Daoy (cell line): ENCODE results near the gene TMEM61. TPM values are rescaled to one million over a fixed set of nuclear protein-coding genes. Genes with fewer than 3 reads are reported as not detected.
"Not testable (repeated sequence)": the region's sequence is repeated elsewhere in the genome, so short reads cannot be mapped to it uniquely, and the experiment has no call there.

Experiments
- DNase-seq: peaks from one replicate; pipeline ENCODE4 v3.0.0-alpha.2; 2015; ENCODE audit warnings: low read depth
- total RNA-seq: library from RNA; depleted of rRNA; stranded (reverse); fragments of >200 nt; shearing (Covaris generic); gene quantifications from 2 replicates; pipeline ENCODE4 v1.2.3, GENCODE V29; 2014

The TMEM61 gene
- total RNA-seq, 1 experiment from 2014 or later, result not detected

DNA sequence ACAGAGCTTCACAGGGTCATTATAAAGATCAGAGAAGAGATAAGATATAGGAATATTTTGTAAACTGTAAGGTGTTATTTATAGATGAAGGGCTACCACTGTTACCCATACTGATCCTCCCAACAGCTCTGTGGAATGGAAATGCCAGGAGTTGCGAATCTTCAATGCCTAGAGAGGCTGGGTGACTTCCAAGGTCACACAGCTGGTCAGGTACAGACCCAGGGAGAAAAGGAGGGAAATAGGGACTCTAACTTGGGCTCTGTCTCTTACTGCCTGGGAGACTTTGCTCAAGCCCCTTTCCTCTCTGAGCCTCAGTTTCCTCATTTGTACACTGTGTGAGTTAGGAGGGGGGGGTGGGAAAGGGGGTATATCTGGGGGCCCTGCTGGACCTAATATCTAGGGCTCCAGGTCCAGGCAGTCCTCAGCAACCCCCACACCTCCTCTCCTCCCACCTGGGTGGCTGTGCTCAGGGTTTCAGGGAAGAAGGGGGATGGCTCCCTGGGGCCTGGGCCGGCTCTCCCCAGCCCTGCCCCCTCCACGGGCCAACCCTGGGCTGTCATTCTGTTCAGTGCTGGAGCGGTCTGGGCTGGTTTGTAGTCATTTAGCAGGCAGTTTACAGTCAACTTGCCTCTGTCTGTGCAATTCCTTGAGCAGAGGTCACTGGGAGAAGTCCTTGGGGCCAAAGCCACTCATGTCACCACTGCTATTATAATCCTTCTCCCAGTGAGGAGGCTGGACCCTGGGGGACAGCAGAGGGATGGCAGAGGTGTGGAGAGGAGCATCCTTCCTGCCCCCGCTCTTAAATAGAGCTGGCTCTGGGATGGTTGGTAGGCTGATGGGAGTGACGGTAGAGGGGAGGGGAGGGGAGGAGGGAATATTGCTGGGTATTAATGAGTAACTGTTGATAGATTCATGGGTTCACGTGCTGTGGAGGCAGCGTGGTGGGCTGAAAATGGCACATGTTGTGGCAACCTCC is 20.0 kb downstream of the TMEM61 start:
- no peak for DNase-seq

DNA sequence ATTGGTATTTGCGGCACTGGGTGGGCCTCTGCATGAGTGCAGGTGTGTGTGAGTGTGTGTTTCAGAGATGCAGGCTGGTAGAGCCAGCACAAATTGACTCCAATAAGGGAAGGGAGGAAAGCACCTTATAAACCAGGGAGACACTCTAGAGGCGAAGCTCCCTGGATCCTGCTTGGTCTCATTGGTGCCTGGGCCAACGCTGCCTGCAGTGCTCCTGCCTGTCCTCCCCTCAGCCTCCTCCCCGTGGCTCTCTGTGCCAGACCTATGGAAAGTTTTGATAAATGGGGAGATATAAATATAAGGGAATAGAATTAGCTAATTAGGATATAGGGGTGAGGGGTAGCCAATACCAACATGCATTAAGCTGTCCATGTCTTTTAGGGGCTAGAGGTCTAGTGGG is 20.9 kb downstream of the TMEM61 start:
- DNase-seq, result no peak

DNA sequence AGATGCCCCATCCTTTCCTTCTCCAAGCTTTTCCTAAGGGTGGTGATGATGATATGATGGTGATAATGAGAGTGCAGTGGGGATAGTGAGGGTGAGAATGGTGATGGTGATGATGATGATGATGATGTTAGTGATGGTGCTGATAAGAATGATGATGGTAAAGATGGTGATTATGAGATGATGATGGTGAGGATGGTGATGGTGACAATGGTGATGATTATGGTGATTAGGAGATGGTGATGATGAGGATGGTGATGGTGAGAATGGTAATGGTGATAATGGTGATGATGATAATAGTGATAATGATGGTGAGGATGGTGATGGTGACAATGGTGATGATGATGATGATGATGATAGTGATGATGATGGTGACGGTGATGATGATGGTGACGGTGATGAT is 22.3 kb downstream of the TMEM61 start:
- no peak for DNase-seq

DNA sequence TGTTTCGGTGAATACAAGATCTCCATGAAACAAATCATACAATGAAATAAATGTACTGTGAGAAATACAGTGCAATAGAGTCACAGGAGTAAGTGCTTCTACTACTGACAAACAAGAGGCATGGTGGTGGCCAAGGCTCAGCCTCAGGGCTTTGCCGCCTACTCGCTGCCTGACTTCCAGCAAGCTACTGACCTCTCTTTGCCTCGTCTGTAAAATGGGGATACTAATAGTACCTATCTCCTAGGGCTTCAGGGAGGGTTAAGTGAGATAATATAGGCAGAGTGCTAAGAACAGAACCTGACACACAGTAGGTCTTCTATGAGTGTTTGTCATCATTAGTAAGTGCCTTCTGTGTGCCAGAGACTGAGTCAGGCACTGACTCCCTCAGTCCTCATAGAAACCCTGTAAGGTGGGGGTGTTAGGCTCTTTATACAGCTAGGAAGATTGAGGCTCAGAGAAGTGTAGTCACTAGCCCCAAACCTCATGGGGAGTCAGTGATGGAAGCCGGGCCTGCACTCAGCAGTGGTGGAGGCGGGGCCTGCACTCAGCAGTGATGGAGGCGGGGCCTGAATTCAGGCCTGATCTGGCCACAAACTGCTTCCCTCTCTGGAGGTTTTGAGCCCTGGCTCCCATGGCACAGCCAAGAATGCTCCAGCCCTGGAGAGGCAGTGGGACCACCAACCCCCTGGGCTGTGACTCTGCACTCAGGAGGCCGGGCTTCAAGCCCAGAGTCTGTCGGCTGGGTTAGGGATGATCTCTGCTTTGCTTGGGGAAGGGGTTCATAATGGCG is 25.1 kb downstream of the TMEM61 start:
- DNase-seq, result no peak

DNA sequence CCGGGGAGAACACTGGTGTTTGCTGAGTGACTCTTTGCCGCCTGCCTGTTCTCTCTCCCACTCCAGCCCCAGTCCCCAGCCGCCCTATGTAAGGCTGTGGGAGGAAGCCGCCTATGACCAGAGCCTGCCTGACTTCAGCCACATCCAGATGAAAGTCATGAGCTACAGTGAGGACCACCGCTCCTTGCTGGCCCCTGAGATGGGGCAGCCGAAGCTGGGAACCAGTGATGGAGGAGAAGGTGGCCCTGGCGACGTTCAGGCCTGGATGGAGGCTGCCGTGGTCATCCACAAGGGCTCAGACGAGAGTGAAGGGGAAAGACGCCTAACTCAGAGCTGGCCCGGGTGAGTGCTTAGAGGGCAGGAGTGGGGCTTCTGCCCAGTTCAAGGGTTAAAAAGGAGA is 26.5 kb downstream of the TMEM61 start:
- no peak for DNase-seq

DNA sequence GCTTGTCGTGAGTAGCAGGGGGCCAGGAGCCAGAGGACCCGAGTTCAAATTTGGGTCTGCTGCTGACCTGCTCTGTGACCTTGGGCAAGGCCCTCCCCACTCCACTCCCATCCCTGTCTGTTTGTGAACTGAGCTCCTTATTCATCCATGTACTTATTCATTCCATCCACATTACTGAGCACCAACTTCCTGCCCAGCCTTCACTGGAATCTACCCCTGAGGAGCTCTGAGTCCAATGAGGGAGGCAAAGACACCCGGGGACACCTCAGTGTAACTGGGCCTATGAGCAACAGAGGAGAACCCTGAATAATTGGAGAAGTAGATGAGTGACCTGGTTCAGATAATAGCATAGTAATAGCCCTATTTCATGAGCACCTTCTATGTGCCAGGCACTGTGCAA is 27.2 kb downstream of the TMEM61 start:
- DNase-seq, result peak; percentile 42

DNA sequence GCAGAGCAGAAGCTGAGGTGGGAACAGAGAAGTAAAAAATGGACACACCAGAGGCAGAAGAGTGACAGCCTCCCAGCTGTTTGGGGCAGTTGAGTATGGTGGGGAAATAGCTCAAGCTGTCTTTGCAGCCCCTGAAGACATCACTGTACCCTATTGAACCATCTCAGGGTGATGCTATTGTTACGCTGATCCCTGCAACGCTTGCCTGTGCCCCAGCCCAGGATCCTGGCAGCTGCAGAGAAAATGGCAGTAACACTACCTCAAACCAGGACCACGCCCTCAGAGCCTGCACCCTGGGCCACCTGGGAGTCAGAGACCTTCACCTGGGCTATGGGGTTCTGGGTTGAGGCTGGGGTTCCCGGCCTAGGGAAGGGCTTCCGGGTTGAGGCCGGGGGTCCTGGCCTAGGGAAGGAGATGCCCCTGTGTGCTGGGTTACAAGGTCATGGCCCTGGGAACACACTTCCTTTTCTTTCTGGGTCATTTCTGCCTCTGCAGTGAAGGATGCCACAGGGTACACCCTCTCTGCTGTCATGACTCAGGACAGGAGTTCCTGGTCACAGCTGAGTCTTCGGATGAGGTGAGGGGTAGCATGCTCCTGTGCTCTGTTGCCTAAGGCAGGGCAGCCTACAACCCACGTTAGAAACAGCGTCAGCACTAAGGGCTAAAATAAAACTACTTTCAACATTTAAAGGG is 29.9 kb downstream of the TMEM61 start:
- no peak for DNase-seq

DNA sequence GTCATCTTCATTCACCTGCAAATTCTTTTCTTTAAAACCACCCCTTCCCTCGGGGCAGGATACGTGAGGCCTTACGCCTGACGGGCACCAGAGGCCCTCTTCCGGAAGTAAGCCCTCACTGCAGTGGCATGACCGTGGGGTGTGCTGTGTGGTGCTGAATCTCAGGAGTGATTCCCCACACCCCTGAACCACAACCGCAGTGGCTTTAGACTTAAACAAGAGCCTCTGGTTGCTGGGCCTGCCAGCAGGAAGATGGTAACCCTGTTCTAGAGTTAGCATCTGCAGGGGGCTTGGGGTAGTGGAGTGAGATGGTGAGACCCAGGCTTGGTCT is 30.4 kb downstream of the TMEM61 start:
- no peak for DNase-seq

DNA sequence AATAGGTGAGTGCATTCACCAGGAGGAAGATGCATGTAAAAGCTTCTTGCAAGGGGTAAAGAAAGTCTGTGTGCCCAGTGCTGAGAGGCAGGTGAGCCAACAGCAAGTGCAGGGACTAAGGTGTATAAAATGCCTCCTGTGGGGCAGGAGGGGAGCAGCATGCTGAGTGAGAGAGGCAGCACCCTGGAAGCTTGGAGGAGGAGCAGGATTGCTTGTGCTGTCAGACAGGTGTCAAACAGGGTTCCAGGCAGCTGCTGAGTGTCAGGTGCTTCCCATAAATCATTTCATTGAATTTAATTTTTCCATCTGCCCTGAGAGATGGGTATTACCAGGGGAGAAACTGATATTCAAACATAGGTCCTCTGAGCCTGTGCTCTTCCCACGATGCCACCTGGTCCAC is 32.2 kb downstream of the TMEM61 start:
- DNase-seq, result no peak

DNA sequence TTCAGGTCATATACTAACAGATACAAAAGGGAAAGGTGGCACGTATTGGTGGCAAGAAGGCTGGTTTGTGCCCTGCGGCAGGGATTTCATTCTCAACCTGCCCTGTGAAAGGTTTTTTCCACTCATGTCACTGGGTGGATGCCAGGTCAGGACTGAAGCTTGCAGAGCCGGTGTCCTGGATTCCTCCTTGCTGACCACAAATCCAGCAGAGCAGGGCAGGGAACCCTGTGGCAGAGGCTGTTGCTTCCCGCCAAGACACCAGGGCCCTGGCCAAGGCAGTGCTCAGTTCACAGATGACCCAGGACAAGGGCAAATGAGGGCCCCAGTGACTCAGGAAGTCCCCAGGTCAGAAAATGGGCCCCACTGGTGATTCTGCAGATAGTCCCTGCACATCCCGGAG is 34.7 kb downstream of the TMEM61 start:
- no peak for DNase-seq

DNA sequence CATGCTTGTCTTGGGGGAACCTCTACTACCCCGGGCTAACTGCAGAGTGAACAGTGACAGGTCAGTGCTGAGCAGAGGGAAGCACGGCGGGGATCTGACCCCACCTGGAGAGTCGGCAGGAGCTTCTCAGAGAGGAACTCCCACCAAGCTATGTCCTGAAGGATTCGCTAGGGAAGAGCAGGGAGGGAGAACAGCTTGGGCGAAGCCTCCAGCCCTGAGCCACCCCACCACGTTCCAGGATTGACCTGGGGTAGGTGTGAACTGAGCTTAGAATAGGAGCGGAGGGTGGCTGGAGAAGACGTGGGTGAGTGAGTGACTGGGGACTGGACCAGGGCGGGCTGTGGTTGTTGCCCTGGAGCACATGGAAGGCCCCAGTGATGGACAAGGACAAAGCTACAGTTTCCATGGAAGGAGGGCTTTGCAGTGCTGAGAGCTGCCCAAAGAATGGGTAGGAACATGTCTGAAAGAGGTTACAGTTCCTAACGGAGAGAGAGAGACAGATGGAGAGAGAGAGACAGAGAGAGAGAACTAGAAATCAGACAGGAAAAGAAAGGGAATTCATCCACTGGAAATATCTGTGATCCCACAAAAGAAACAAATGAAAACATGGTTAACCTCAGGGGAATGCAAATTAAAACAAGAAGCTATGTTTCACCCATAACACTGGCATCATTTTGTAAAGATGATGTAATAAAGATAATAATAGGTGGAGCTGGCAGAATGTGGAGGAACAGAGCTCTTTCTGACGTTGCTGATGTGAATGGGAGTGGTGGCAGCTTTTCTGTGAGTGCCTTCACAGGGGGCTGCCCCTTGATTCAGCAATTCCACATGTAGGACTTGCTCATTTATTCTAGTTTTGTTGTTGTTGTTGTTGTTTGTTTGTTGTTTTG is 35.5 kb downstream of the TMEM61 start:
- no peak for DNase-seq

DNA sequence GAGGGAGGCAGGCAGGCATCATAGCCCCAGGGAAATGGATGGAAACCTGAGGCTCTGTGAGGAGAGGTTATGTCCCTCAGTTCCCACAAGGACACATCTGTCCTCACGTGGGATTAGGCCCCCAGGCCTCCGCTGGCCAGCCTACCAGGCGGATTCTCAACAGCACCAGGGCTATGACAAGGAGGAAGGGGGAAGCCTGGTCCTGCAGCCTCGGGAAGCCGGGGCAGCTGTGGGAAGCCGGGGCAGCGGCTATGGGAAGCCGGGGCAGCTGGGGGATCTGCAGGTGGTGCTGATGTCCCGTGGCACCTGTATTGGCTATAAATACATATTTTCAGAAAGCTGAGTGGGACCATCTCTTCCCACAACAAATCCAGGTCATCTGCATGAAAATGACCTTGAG is 38.0 kb downstream of the TMEM61 start:
- no peak for DNase-seq

DNA sequence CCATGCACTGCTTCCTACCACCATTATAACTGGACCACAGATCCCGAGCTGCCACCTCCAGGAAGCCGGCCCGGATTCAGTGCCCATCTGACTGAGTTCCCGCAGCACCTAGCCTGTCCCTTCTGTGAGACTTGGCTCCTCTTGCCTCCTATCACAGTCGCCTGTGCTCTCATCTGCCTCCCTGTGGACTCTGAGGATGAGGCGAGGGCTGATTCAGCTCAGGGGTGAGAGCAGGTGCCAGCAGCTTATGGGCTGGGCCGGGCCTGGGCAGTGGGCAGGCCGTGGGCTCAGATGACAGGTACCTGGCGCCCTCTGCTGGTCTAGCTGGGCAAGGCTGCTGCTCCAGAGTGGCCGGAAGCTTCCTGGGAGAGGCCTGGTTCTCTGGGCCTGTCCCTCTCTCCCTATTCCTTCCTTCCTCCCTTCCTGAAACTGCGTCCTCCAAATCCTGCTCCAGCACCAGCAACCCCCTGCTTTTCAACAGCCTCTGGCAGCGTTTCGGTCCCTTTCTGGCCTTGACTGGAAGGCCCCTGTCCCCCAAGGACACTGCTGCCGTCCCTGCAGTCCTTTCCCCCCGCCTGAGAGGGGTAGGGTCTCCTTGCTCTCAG is 41.6 kb downstream of the TMEM61 start:
- DNase-seq, result peak; percentile 95

DNA sequence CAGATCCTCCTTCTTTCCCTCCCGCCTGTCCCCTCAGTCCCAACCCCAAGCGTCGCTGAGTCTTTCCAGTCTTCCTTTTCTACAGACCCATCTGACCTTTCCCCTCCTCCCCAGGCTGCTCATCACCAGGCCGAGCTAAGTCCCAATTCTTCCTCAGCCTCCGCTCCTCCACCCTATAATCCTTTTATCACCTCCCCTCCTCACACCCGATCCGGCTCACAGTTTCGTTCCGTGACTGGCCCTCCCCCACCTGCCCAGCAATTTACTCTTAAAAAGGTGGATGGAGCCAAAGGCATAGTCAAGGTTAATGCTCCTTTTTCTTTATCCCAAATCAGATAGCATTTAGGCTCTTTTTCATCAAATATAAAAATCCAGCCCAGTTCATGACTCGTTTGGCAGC is 43.7 kb downstream of the TMEM61 start:
- DNase-seq, result not testable (repeated sequence)

DNA sequence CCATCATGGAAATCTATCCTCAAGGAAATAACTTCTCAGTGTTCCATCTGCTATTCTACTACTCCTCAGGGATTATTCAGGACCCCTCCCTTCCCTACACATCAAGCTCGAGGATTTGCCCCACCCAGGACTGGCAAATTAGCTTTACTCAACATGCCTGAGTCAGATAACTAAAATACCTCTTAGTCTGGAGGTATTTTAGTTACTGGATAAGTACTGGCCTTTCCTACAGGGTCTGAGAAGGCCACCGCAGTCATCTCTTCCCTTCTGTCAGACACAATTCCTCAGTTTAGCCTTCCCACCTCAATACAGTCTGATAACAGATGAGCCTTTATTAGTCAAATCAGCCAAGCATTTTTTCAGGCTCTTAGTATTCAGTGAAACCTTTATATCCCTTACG is 46.3 kb downstream of the TMEM61 start:
- not testable (repeated sequence) for DNase-seq

DNA sequence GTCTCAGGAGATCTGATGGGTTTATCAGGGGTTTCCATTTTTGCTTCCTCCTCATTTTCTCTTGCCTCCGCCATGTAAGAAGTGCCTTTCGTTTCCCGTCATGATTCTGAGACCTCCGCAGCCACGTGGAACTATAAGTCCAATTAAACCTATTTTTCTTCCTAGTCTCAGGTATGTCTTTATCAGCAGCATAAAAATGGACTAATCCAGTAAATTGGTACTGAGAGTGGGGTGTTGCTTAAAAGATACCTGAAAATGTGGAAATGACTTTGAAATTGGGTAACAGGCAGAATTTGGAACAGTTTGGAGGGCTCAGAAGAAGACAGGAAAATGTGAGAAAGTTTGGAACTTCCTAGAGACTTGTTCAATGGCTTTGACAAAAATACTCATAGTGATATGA is 50.7 kb downstream of the TMEM61 start:
- DNase-seq, result not testable (repeated sequence)

DNA sequence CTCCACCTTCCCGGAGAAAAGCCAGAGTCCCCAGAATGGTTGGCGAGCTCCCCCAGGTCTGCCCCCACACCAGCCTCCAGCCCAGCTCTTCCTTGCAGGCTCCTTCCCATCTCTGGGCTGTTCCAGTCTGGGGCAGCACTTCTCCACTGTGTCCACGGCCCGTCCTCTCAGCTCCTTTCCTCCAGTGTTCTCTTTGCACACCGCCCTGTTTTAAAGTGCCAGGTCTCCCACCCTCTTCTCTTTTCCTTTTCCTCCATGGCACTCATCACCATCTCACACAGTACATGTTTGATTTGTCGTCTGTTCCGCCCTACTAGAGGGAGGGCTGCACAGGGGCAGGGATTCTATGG is 52.8 kb downstream of the TMEM61 start:
- DNase-seq, result no peak

DNA sequence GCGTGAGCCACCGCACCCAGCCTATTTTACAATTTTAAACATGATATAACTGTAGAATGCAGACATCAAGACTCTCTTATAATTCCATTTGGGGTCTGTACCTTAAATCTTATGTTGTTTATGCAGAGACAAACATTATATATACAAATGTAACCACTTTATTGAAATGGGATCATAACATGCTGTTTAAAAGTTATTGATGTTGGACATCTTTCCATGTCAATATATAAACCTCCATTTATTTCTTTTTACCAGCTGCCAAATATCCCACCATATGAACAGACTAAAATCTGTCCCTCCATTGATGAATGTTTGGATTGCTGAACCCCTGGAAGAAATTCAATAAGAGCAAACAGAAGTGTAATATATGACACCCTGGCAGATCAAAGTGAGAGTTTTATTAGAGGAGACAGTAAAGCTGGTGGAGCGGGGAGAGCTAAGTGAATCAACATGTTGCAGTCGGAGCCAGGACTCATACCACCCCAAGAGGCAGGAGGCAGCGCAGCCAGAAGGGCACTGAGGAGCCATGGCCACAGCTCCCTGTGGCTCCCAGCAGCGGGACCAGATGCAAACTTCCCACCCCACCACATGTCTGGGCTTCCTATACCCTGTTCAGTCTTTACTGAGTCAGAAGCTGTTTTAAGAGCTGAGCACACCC is 54.2 kb downstream of the TMEM61 start:
- no peak for DNase-seq

DNA sequence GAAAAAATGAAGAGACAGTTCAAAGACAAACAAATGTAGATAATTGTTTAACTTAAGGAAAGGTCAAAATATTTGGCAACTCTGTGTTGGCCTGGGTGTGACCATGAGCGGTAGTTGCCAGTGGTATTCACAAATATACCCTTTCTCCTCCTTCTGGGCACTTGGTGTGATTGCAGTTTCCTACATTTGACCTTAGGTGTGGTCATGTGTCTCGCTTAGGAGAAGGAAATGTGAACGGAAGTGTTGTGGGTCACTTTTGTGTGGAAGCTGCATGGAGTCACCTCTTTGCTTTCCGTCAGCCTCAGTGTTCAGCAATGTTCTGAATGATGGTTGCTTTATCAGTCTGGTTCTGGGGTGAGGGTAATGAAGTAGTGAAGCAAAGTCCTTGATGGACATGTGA is 55.5 kb downstream of the TMEM61 start:
- DNase-seq, result no peak

DNA sequence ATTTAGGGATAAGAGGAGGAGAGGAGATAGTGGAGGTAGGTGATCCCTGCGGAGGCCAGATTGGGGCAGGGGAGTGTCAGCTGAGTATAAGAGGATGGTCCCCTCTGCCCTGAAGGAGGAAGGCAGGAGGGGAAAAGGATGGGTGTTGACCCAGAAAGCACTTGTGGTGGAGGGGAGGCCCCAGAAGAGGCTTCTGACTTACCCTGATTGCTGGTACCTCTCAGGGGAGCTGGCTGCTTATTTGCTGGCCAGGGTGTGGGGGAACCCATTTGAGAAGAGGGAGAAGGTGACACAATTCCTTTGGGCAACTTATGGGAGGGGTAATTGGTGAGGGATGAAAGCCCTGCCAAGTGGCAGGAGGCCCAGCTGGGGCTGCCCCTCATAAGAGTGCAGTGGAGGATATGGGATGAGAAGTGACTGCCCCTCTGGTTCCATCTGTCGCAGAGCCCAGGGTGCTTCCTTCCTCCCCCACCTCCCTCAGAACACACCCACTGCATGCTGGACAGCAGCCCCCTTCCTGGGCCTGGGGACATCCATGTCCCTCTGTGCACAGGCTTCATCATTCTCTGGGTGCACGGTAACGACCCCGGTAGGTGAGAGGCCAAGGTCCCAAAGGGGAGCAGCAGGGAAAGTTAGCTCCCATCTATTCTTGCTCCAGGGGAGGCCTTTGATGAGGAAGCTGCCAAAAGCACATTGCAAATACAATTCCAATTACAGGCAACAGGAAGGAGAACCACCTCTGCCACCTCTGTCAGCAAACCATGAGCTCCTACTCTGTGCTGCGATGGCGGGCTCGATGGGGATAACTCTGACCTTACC is 57.5 kb downstream of the TMEM61 start:
- DNase-seq, result no peak
